Activated naive CD4-positive, alpha-beta T cell (primary cell): ENCODE measurements around the gene SSU72.
"Not testable (repeated sequence)": the region's sequence is repeated elsewhere in the genome, so short reads cannot be mapped to it uniquely, and the experiment has no call there.

Experiments
- DNase-seq, 4 experiments: peaks; one replicate each; lab custom pipeline; 2025; lab: John Stamatoyannopoulos, UW

The SSU72 gene

GRCh38 chr1:1540818-1541628, 33.6 kb downstream of the SSU72 start:
- DNase-seq: no peak

- DNase-seq: peak in 2 of 4 experiments; percentile 15 to 56
These were observed 34.4 kb downstream of the SSU72 start, which contains the start of gene TMEM240 for GRCh38 chr1:1540090-1540817. Gene TMEM240, minus strand, starts transcription at chr1:1540624. Its CDS starts 278 bp downstream, at chr1:1540346.

- DNase-seq: no peak
These were observed 35.2 kb downstream of the SSU72 start for GRCh38 chr1:1539310-1540089.

- no peak for DNase-seq
These were observed 35.7 kb downstream of the SSU72 start for GRCh38 chr1:1538989-1539309.

GRCh38 chr1:1538334-1538733, 36.3 kb downstream of the SSU72 start:
- DNase-seq: no peak

GRCh38 chr1:1537626-1538250, 36.9 kb downstream of the SSU72 start:
- DNase-seq: no peak

- no peak for DNase-seq
These were observed 37.6 kb downstream of the SSU72 start for GRCh38 chr1:1536938-1537546.

GRCh38 chr1:1536019-1536937, 38.4 kb downstream of the SSU72 start:
- no peak for DNase-seq

GRCh38 chr1:1535201-1536018, 39.3 kb downstream of the SSU72 start:
- DNase-seq: no peak

- no peak for DNase-seq
These were observed 40.1 kb downstream of the SSU72 start for GRCh38 chr1:1534401-1535154.

- DNase-seq: not testable (repeated sequence)
These were observed 40.8 kb downstream of the SSU72 start for GRCh38 chr1:1533894-1534291.

- DNase-seq: not testable (repeated sequence)
These were observed 41.3 kb downstream of the SSU72 start for GRCh38 chr1:1533176-1533893.

- no peak for DNase-seq
These were observed 42.7 kb downstream of the SSU72 start for GRCh38 chr1:1531947-1532346.

GRCh38 chr1:1529936-1530335, 44.7 kb downstream of the SSU72 start:
- no peak for DNase-seq

GRCh38 chr1:1529321-1529720, 45.3 kb downstream of the SSU72 start:
- no peak for DNase-seq

GRCh38 chr1:1528301-1529267, 46.1 kb downstream of the SSU72 start:
- no peak for DNase-seq
